ENCODE measurements around the gene CAPN3. TPM values are rescaled to one million over a fixed set of nuclear protein-coding genes. Genes with fewer than 3 reads are reported as not detected.

CAPN3 gene
- polyA plus RNA-seq, 1 donor (not counting 4 experiments of a cell fraction or from before 2014, with no cell fraction given): 15.8 TPM

DNA sequence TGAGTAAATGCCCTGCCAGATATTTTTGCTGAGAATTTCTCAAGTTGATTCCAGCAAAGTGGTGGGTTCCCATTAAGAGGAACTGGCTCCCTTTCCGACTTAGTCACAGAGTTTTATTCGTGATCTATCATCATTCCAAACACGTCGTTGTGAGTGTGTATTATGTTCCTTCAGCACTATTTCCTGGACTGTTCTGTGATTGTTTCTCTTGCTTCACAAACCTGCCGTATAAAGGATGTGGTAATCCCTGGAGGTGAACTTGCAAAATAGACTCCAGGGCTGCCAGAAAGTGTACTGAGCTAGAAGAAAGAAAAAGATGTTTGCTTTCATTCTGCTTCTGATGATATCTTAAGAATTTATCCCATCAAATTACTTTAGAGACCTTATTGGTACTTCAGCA is 14.5 kb upstream of the CAPN3 start:
- Histone ChIP-seq H3K27me3 (ENCODE audit: control insufficient read depth, extremely low read depth, insufficient read depth, low read length) (no peaks in the 10 kb centered on the region), H3K4me2 (ENCODE audit: control insufficient read depth, extremely low read depth, insufficient read depth, low read depth, low read length) (no peak overlapping the region), H3K36me3 (ENCODE audit: control insufficient read depth in 2 of 2, extremely low read depth in 1 of 2, insufficient read depth in 2 of 2, low read length in 2 of 2) (peaks cover 8 to 19% of the 10 kb centered on the region in 2 experiments), H4K20me1 (ENCODE audit: control insufficient read depth, extremely low read depth, insufficient read depth, low read length) (no peaks in the 10 kb centered on the region), H3K4me3 (ENCODE audit: control insufficient read depth in 2 of 3, extremely low read depth in 1 of 3, insufficient read depth in 2 of 3, low read depth in 1 of 3, low read length in 3 of 3) (no peak overlapping the region), H3K4me1 (ENCODE audit: control insufficient read depth, extremely low read depth, insufficient read depth, low read length) (peaks cover 28% of the 10 kb centered on the region), H3K9me1 (ENCODE audit: control insufficient read depth, extremely low read depth, insufficient read depth, low read length) (no peaks in the 10 kb centered on the region), H3K9me3 (ENCODE audit: control insufficient read depth, low read depth, low read length) (no peaks in the 10 kb centered on the region), H3K27ac (ENCODE audit: control insufficient read depth, insufficient read depth, low read length) (no peak overlapping the region), H2AFZ (ENCODE audit: control insufficient read depth, low read length) (no peak overlapping the region), H3K9ac (ENCODE audit: control insufficient read depth, extremely low read depth, insufficient read depth, low read length) (no peak overlapping the region), H3K79me2 (ENCODE audit: control insufficient read depth, insufficient read depth, low read length) (no peaks in the 10 kb centered on the region)
- DNase-seq (ENCODE audit: low read depth, low spot score): no peak
- TF ChIP-seq EZH2 (IDR thresholded peaks at IDR 0.05; ENCODE audit: low read length): no peak
- TF ChIP-seq, protein P1, sequence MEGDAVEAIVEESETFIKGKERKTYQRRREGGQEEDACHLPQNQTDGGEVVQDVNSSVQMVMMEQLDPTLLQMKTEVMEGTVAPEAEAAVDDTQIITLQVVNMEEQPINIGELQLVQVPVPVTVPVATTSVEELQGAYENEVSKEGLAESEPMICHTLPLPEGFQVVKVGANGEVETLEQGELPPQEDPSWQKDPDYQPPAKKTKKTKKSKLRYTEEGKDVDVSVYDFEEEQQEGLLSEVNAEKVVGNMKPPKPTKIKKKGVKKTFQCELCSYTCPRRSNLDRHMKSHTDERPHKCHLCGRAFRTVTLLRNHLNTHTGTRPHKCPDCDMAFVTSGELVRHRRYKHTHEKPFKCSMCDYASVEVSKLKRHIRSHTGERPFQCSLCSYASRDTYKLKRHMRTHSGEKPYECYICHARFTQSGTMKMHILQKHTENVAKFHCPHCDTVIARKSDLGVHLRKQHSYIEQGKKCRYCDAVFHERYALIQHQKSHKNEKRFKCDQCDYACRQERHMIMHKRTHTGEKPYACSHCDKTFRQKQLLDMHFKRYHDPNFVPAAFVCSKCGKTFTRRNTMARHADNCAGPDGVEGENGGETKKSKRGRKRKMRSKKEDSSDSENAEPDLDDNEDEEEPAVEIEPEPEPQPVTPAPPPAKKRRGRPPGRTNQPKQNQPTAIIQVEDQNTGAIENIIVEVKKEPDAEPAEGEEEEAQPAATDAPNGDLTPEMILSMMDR (optimal IDR thresholded peaks at IDR 0.05 in 1 of 3, IDR thresholded peaks at IDR 0.05 in 1 of 3, conservative IDR thresholded peaks at IDR 0.05 in 1 of 3; ENCODE audit: extremely low read depth in 1 of 3, insufficient read depth in 2 of 3, low read length in 3 of 3): no peak
- dilution Hi-C loops (cut with MboI; ENCODE audit: extremely low pct_ligation_motif_present, low sequenced_read_pairs): no loop called here
- no peak for FAIRE-seq

DNA sequence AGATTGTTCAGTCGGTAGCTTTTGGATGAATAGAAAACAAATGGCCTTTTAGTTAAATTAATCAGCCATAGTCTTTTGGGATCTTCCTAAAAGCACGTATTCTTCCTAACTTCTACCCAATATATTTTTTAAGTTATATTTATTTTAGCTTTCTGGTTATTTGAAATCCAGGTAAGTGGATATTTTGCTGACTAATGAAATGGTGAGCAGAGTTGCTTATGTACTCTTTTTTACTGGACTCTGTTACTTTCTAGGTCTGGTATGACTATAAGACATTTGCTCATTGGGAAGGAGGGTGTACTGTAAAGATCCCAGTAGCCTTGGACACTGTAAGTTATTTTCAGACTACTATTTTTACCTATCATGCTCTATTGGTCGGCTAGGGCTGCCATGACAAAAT is 13.8 kb upstream of the CAPN3 start:
- Histone ChIP-seq H3K9ac (ENCODE audit: control insufficient read depth, extremely low read depth, insufficient read depth, low read length) (no peak overlapping the region), H3K27ac (ENCODE audit: control insufficient read depth, insufficient read depth, low read length) (no peak overlapping the region), H3K79me2 (ENCODE audit: control insufficient read depth, insufficient read depth, low read length) (no peaks in the 10 kb centered on the region), H3K36me3 (ENCODE audit: control insufficient read depth in 2 of 2, extremely low read depth in 1 of 2, insufficient read depth in 2 of 2, low read length in 2 of 2) (peaks cover 8 to 19% of the 10 kb centered on the region in 2 experiments), H3K4me3 (ENCODE audit: control insufficient read depth in 2 of 3, extremely low read depth in 1 of 3, insufficient read depth in 2 of 3, low read depth in 1 of 3, low read length in 3 of 3) (no peak overlapping the region), H2AFZ (ENCODE audit: control insufficient read depth, low read length) (no peak overlapping the region), H3K4me1 (ENCODE audit: control insufficient read depth, extremely low read depth, insufficient read depth, low read length) (peaks cover 28% of the 10 kb centered on the region), H3K9me3 (ENCODE audit: control insufficient read depth, low read depth, low read length) (no peaks in the 10 kb centered on the region), H4K20me1 (ENCODE audit: control insufficient read depth, extremely low read depth, insufficient read depth, low read length) (no peaks in the 10 kb centered on the region), H3K9me1 (ENCODE audit: control insufficient read depth, extremely low read depth, insufficient read depth, low read length) (no peaks in the 10 kb centered on the region), H3K27me3 (ENCODE audit: control insufficient read depth, extremely low read depth, insufficient read depth, low read length) (no peaks in the 10 kb centered on the region), H3K4me2 (ENCODE audit: control insufficient read depth, extremely low read depth, insufficient read depth, low read depth, low read length) (no peak overlapping the region)
- TF ChIP-seq, protein P1 (optimal IDR thresholded peaks at IDR 0.05 in 1 of 3, IDR thresholded peaks at IDR 0.05 in 1 of 3, conservative IDR thresholded peaks at IDR 0.05 in 1 of 3; ENCODE audit: extremely low read depth in 1 of 3, insufficient read depth in 2 of 3, low read length in 3 of 3): no peak
- no peak for TF ChIP-seq EZH2 (IDR thresholded peaks at IDR 0.05; ENCODE audit: low read length)
- dilution Hi-C loops (cut with MboI; ENCODE audit: extremely low pct_ligation_motif_present, low sequenced_read_pairs): no loop called here
- DNase-seq (ENCODE audit: low read depth, low spot score): no peak
- FAIRE-seq: no peak
